Choroid plexus epithelial cell (primary cell): ENCODE data around the gene EEF1AKMT2.

Experiments used
- DNase-seq: peaks from one replicate; pipeline ENCODE4 v3.0.0-alpha.2; 2010; ENCODE audit warnings: low read depth
- H3K4me3 ChIP-seq: 2 replicates; pipeline ENCODE4 v1.5.1; 2011; ENCODE audit warnings: low read depth, mild to moderate bottlenecking, control low read depth, low read length, moderate library complexity
- CTCF ChIP-seq: conservative IDR thresholded peaks from 2 replicates; pipeline ENCODE4 v1.5.1; 2011; ENCODE audit warnings: low read depth, mild to moderate bottlenecking, control low read depth, inconsistent platforms, low read length, moderate library complexity

Gene EEF1AKMT2

GRCh38 chr10:124713679-124714255 is 77.9 kb downstream of the EEF1AKMT2 start:
- no peak for DNase-seq
- TF ChIP-seq CTCF: no peak

GRCh38 chr10:124712704-124713407 is 78.8 kb downstream of the EEF1AKMT2 start:
- H3K4me3 ChIP-seq: no peak overlapping the region
- TF ChIP-seq CTCF: no peak
- DNase-seq: no peak

More at GRCh38 chr10:124713679-124714255, 77.9 kb downstream of the EEF1AKMT2 start:
- H3K4me3 ChIP-seq: no peak overlapping the region

- DNase-seq: no peak
- no peak overlapping the region for H3K4me3 ChIP-seq
- no peak for TF ChIP-seq CTCF
These were observed 80.5 kb downstream of the EEF1AKMT2 start for GRCh38 chr10:124711145-124711544.

- no peak for TF ChIP-seq CTCF
- no peak for DNase-seq
- no peak overlapping the region for H3K4me3 ChIP-seq
These were observed 81.3 kb downstream of the EEF1AKMT2 start for GRCh38 chr10:124710266-124710881.

- TF ChIP-seq CTCF: no peak
- H3K4me3 ChIP-seq: no peak overlapping the region
- no peak for DNase-seq
These were observed 81.8 kb downstream of the EEF1AKMT2 start for GRCh38 chr10:124709861-124710260.

- no peak overlapping the region for H3K4me3 ChIP-seq
- no peak for TF ChIP-seq CTCF
- peak; percentile 64 for DNase-seq
These were observed 82.7 kb downstream of the EEF1AKMT2 start for GRCh38 chr10:124708922-124709520.
